HG02852 (cell line): ENCODE results near the gene RTP5.
"Not testable (repeated sequence)": the region's sequence is repeated elsewhere in the genome, so short reads cannot be mapped to it uniquely, and the experiment has no call there.

Source experiments
- ATAC-seq: cut with Tn5 transposase; IDR thresholded peaks from one replicate; pipeline ENCODE4 v1.9.1; 2021; ENCODE audit warnings: mild to moderate bottlenecking, moderate library complexity; ENCODE audit not compliant: unreplicated experiment

The RTP5 gene

DNA sequence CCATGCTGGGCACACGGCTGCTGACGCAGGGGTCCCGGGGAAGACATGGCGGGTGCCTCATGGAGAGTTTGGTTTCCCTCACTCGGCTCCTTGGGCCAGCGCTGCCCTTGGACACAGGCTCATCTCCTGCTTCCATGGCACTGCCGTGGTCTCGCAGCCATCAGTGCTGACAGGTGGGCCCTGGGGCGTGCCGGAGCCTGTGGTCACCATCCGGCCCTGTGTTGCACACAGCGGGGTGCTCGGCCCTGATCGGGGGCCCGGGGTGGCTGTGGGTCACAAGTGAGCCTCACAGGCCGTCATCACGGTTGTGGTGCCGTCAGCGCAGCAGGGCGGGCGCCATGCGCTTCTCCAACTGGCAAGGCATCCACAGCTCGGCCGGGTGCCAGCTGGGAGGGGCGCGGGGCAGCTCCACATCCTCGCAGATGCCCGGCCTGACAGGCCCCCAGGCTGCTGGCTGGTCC is 582 bp downstream of the RTP5 start:
- no peak for ATAC-seq

DNA sequence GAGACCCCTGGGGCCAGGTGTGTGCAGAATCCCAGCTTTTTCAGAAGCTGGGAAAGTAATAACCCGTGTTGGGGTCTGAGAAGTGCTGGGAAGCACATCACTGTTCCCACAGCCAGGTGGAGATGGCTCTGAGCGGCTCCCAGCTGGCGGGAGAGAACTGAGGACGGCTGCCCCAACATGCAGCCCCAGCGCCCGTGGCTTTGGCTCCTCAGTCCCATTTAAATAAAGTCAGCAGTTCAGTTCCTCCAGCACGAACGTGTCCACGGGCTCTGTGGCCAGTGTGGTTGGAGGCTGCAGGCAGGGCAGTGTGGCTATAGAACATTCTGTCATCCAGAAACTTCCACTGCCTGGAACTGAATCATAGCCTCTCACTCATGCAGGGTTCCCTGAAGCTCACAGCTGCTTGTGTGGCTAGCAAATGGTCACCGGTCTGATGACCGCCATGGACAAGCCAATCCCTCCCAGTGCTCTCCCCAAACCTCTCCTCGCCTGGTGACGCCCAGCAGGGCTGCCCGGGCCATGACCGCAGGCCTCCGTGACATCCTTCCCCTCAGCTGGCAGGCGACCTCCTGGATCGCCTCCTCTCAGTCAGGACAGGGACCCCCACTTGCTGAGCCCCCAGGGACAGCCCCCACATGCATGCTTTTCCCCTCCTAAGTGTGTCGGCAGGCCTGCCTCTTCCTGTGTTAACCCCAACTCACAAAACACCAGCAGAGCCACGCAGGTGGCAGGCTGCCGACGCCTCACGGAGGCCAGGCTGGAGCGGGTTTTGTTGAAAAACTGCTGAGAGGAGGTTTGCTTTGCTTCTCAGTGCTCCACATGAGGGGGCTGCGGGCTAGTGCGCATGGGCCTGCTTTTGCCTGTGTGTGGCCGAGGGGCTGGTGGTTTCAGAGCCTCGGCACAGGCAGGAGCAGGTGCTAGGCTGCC is 1.3 kb downstream of the RTP5 start:
- no peak for ATAC-seq

DNA sequence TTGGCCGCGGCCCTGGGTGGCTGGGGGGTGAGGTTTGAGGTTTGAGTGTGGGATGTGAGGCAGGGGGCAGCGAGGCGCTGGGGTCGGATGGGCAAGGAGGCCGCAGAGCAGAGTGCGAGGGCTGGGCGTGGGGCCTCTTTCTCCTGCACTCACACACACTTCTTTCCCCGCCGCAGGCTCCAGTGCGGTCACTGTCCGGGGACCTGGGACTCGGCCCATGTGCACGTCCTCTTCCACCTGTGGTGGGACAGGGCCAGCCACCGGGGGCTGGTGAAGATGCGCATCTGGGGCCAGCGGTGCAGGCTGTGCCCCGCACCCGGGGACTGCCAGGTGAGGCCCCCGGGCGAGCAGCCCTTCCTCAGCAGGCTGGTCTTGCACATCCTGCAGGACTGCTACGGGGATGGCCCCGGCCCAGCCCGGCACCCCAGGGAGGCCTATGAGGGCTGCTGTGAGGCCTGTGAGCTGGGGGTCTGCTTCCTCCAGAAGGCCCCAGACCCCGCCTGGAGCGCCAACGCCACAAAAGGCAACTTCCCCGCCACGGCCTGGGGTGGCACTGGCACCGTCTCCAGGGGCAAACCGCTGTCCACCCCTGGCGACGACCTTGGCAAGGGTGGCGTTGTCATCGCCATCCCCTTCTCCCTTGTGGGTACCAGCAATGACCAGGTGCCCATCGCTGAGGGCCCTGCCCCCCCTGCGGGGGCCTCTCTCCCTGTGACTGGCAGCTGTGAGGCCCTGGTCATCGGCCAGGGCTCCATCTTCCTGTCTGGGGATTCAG is 2.2 kb downstream of the RTP5 start:
- ATAC-seq = no peak

DNA sequence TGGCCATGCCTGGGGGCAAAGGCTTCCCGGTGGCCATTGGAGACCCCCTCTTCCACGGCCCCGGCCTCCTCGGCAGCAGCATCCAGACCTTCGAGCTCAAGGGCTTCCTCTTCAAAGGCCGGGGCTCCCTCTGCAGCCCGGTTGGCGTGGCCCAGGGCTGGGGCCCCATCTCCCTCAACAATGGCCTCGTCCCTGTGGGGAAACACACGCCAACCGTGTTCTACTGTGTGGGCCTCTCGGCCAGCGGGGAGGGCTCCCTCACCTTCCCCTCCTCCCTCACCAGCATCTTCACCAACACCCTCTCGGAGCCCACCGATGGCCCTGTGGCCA is 2.7 kb downstream of the RTP5 start:
- no peak for ATAC-seq

DNA sequence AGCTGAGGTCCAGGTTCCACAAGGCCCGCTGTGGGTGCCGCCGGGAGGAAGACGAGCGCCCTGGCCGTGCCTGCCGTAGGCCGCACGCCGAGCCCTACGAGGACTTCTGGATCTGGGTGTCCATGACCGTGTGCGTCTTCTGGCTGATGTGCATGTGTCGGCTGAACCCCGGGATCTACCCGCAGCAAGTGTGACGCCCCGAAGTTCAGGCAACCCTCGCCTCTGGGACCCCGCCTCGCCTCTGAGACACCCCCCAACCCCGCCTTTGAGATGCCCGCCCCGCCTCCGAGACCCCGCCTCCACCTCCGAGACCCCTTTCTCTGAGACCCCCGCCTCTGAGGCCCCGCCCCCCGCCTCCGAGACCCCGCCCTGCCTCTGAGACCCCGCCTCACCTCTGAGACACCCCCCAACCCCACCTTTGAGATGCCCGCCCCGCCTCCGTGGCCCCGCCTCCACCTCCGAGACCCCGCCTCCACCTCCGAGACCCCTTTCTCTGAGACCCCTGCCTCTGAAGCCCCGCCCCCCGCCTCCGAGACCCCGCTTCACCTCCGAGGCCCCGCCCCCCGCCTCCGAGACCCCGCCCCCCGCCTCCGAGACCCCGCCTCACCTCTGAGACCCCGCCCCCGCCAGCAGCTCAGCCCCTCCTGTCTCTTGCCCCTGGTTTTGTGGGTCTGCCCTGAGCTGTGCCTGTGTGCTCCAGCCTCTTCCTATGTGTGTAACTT is 3.7 kb downstream of the RTP5 start:
- ATAC-seq = no peak

DNA sequence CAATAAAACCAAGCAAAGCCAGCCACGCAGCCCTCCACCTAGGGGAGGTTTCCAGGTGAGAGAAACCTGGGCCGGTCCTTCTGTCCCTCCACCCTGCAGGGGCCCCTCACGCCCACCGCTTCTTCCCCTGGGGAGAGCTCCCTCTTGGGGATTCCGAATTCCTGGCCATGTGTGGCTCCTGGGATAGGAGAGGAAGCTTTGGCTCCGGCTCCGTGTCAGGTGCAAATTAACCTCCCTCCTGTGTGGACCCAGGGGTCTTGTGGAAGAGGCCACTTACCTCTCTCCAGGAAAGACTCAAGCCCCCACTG is 4.2 kb downstream of the RTP5 start:
- no peak for ATAC-seq

DNA sequence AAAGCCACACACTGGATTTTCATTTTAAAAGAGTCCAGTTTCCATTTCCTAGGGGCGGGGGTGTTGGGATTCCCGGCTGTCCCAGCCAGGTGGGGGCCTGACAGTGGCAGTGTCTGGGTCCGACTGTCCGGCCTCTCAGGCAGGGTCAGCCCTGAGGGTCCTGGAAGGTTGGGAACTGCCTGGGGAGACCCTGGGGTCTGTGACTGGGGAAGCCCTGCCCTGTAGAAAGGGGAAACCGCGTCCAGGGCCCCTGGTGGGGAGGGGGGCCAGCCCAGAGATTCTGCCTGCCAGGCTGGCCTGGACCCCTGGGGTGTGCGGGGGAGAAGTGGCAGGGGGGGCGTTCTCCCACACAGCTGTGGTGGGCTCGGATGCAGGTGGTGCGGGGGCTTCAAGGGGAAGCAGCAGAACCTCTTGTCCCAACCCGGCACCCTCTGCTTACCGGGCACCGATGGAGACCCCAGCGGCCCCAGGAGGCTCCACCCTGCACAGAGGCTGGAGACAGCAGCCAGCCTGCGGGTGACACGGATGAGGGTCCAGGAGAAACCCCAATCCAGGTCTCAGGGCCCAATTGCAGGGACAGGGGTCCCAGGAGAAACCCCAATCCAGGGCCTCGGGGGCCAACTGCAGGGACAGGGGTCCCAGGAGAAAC is 4.9 kb downstream of the RTP5 start:
- ATAC-seq = no peak

DNA sequence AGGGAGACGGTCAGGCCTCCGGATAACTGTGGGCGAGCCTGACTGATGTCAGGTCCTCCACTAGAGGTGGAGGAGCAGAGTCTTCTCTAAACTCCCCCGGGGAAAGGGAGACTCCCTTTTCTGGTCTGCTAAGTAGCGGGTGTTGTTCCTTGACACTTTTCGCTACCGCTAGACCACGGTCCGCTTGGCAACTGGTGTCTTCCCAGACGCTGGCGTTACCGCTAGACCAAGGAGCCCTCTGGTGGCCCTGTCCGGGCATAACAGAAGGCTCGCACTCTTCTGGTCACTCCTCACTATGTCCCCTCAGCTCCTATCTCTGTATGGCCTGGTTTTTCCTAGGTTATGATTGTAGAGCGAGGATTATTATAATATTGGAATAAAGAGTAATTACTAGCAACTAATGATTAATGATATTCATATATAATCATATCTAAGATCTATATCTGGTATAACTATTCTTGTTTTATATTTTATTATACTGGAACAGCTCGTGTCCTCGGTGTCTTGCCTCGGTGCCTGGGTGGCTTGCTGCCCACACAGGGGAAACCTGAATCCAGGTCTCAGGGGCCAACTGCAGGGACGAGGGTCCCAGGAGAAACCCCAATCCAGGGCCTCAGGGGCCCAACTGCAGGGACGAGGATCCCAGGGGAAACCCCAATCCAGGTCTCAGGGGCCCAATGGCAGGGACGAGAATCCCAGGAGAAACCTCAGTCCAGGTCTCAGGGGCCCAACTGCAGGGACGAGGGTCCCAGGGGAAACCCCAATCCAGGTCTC is 6.4 kb downstream of the RTP5 start:
- ATAC-seq = not testable (repeated sequence)

DNA sequence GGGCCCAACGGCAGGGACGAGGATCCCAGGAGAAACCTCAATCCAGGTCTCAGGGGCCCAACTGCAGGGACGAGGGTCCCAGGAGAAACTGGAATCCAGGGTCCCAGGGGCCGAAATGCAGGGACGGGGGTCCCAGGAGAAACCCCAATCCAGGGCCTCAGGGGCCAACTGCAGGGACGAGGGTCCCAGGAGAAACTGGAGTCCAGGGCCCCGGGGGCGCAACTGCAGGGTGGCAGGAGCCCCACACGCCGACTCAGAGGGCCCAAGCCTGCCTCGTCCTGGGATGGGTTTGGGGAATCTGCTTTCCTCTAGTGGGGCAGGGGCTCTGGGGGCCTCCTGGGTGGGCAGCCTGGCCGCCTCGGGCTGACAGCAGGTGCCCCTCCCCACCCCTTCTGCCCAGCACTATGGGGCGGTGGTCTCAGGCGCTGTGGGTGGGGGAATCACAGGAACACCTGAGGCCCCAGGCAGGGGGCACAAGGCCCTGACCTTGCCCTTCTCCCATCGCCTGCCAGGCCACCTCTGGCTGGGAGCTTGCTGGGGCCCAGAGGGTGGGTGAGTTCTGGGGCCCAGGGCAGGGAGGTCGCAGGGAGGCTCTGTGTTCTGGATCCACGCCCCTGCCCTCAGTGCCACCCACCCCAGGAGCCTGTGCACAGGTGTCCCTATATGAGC is 7.1 kb downstream of the RTP5 start:
- ATAC-seq = no peak

DNA sequence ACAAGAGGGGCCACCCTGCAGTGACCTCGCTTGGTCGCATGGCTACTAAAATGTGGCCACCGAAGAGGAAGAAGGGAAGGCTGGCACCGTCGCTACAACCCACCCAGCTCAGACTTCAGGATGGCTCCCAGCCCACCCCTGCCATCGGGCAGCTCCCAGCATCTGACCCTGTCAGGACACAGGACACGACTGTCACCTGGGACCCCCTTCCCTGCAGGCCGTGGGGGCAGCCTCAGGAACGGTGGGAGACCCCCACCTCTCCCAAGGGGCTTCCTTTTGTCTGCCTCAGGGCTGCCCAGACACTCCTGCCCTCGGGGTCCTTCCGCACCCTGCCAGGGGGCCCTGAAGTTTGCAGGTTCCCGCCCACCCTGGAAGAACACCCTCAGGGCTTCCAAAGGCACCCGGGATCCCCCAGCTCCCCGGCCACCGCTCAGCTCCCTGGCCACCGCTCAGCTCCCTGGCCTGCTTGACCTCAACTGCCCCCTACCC is 7.7 kb downstream of the RTP5 start:
- no peak for ATAC-seq

DNA sequence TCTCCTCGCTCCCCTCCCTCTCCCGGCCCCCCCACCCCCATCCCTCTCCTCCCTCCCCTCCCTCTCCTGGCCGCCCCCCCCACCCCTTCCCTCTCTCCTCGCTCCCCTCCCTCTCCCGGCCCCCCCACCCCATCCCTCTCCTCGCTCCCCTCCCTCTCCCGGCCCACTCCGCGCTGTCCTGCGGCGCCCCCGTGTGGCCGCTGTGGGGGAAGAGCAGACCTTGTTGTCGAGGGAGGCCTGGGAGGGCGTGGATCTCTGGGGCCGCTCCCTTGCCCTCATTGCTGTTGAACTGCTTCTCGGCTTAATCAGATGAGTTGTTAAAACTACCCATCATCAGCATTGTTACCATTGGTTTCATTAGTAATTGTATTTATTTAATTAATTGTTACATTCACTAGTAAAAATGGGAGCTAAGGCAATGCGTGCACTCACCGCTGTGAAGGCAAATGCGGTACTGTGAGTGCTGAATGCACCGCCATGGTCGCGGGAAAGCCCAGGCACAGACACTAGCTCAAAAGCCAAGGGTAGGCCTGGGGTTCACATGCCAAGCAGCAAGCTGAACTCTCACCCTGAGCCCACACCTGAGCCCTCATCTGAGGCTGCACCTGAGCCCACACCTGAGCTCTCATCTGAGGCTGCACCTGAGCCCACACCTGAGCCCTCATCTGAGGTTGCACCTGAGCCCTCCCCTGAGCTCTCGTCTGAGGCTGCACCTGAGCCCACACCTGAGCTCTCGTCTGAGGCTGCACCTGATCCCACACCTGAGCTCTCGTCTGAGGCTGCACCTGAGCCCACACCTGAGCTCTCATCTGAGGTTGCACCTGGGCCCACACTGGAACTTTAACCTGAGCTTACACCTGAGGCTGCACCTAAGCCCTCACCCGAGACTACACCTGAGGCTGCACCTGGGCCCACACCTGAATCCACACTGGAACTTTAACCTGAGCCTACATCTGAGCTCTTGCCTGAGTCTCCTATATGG is 8.8 kb downstream of the RTP5 start:
- ATAC-seq = no peak

DNA sequence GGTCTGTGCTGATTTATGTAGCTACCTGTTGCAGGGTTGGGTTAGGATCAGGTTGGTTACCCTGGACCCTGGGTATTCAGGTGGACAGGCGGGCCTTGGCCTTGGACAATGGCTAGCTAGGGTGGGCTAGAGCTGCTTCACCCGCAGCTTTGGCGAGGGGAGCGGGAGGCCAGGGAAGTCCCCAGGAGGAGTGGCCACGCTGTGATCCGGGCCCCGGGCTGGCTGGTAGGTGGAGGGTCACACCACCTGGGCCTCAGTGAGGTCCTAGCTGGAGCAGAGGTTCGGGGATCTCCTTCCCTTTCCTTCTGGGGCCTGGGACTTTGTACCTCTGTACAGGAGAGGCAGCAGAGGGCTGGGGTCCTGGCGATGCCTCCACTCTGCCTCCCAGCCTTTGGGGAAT is 9.8 kb downstream of the RTP5 start:
- no peak for ATAC-seq

DNA sequence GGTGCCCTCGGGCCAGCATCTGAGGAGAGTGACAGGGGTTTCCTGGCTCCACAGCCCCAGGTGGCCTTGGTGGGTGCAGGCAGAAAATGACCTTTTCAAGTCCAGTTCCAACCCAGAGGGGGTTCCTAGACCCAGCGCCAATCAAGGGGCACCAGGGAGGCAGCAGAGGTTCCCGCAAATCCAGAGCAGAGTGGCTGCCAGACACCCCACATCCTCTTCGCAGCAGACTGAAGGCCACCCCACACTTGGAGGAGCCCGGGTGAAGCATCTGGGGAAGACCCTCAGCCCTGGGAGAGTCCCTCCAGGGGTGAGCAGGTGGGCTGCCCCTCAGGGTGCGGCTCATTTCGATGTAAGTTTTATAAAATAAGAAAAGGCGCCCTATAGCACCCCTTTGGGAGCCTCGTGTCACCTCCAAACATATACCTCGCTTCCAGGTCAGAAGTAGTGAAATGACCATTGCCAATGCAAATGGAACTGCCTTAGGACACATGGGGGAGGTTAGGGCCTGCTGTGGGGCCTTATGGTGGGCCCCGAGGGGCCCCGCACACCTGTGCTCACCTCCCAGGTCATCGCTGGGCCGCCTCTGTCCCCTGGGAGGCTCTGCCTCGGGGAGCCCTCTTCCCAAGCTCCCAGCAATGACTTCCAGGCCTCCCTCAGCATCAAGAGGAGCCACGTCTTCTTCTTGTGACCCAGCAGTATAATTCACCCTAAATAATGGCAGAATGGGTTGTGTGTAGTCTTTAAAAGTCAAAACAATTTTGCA is 11.0 kb downstream of the RTP5 start:
- ATAC-seq = no peak

DNA sequence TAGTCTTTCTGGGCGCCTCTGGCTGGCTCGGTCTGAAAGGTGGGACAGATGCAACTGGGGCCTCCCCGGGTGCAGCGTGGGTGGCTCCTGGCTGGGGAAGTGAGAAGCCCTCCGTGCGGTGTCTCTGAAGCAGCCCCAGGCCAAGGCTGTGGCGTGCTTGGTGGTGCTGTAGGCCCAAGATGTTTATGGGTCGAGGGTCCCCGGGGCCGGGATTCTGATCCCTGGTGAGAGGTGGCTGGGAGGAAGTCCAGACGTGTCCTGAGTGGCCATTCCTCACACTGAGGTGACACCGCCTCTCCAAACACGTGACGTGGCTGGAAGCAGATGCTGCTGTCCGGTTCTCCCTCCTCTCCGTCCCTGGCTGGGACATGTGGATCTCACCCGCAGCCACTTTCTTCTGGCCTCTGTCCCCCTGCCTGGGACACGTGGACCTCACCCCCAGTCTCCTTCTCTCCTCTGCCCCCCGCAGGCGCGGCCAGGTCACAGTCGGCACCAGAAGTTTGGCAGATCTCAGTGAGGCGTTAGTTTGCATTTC is 12.6 kb downstream of the RTP5 start:
- ATAC-seq = peak; percentile 65

DNA sequence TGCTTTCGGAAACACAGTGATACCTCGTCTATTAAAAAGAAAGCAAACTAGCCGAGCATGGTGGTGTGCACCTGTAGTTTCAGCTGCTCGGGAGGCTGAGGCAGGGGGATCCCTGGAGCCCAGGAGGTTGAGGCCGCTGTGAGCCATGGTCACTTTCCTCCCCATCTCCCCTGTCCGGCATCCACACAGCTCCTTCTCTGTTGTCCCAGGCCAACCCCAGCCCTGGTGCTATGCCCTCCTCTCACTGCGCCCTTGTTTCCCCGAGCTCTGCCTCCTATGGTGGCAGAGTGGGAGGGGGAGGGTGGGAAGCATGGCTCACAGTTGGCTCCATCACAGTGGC is 15.4 kb downstream of the RTP5 start:
- ATAC-seq = no peak

DNA sequence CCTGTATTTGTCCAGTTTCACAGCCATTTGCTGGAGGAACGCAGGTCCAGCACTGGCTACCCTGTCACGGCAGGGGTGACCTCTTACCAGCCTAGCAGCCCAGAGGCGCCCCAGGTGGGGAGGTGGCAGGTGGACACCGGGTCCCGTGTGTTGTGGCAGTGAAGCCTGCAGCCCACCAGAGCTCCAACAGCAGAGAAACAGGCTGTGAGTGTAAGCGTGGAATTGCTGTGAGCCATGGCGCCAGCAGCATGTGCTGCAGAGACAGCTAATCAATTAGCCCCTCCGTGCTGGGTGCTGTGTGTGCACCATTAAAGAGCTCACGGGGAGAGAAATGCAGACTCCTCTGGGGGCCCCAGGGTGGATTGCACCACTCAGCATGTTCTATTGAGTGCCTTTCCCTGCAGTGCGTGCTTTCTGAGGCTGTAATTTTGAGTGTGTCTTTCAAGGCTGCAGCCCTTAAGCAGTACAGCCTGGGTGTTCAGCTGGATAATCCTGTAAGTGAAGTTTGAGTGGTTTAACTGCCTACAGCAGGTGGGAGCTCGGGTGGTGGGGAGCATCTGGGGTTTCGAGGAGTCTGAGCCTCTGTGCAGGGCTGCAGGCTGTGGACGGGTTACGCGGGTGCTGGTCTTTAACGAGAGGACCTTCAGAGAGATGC is 15.9 kb downstream of the RTP5 start:
- ATAC-seq = no peak

DNA sequence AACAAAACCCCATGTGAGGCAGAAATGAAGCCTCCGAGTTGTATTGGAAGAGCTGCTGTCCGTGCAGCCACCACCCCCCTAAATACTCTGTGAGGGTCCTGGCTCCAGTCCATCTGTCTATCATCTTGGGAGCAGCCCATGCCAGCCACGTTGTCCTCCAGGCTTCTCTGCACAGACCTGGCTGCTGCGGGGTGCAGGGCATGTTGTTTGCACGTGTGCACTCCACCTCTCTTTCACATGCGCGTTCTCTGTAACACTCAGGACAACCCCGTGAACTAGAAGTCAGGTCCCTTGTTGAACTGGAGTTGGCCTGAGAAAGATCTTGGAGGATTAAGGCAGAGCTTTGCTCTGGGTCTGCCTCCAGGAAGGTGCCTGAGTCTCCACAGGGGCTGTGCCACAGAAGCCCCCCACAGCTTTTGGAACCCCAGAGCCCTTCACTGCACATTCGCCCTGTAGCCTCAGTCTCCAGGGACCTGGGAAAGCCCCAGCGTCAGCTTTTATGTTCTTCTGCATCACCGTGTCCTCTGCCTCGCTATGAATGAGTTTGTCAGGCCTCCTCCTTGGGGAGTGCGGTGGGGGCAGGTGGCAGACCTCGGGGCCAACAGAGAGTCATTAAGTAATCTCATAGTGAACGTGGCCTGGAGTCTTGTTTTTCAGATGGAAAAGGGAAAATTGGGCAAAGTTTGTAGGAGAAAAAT is 16.6 kb downstream of the RTP5 start:
- no peak for ATAC-seq
